ENCODE measurements around the gene OR6A2. TPM values are rescaled to one million over a fixed set of nuclear protein-coding genes. Genes with fewer than 3 reads are reported as not detected.

Gene OR6A2
- total RNA-seq: 0.32 and 0.43 TPM in 2 replicates

- TF ChIP-seq, protein P1, sequence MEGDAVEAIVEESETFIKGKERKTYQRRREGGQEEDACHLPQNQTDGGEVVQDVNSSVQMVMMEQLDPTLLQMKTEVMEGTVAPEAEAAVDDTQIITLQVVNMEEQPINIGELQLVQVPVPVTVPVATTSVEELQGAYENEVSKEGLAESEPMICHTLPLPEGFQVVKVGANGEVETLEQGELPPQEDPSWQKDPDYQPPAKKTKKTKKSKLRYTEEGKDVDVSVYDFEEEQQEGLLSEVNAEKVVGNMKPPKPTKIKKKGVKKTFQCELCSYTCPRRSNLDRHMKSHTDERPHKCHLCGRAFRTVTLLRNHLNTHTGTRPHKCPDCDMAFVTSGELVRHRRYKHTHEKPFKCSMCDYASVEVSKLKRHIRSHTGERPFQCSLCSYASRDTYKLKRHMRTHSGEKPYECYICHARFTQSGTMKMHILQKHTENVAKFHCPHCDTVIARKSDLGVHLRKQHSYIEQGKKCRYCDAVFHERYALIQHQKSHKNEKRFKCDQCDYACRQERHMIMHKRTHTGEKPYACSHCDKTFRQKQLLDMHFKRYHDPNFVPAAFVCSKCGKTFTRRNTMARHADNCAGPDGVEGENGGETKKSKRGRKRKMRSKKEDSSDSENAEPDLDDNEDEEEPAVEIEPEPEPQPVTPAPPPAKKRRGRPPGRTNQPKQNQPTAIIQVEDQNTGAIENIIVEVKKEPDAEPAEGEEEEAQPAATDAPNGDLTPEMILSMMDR (IDR thresholded peaks at IDR 0.05; ENCODE audit: insufficient read depth, low read depth, low read length): no peak
- peak; percentile 2 for DNase-seq (ENCODE audit: low read depth)
- H3K4me3 ChIP-seq (ENCODE audit: low read depth, low read length): no peak within 1 kb of the TSS
Measured at GRCh38 chr11:6799402-6799801, at the start of gene OR6A2. OR6A2 (minus strand) TSS chr11:6799689; CDS start chr11:6795708, 3,981 bp downstream.

DNA sequence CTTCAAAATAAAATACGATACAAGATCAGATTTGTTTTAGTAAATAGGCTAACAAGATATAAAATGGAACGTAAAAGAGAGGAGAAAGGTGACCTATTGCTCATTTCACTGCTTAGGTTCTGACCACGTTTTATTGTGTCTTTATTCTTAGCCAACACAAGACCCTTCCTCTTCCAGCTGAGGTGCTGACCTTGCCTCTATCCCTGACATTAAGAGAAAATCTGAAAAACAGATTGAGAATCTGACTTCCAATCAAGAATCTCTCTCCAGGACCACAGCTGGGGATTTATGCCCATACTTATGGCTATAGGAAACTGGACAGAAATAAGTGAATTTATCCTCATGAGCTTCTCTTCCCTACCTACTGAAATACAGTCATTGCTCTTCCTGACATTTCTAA lies 45.9 kb upstream of the OR6A2 start, which contains the start of gene OR10A5:
Gene OR10A5 (plus strand): TSS at position 301 of the 400 bp plus-strand sequence. CDS start 0 bp downstream, at position 301.
- no peak within 1 kb of the TSS for H3K4me3 ChIP-seq (ENCODE audit: low read depth, low read length)
- no peak for DNase-seq (ENCODE audit: low read depth)
- TF ChIP-seq, protein P1 (IDR thresholded peaks at IDR 0.05; ENCODE audit: insufficient read depth, low read depth, low read length): no peak

DNA sequence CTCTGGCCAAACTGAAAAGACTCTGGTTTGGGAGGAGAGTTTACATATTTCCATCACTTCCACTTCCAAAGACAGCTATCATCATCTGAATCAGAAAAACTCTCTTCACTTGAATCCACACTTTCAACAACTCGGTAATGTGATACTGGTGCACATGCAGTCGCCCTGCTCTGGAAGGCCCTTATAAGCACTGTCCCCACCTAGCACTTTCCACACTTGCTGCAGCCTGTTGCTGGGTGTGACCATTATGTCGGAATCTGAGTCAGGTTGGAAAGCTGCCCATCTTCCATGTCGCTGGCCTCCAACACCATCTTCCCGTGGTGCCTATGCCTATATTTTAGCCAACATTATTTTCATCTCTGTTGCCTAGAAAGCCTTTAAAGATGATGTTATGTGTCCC lies 44.9 kb upstream of the OR6A2 start:
- no peak for DNase-seq (ENCODE audit: low read depth)
- TF ChIP-seq, protein P1 (IDR thresholded peaks at IDR 0.05; ENCODE audit: insufficient read depth, low read depth, low read length): no peak
- no peak overlapping the region for H3K4me3 ChIP-seq (ENCODE audit: low read depth, low read length)

DNA sequence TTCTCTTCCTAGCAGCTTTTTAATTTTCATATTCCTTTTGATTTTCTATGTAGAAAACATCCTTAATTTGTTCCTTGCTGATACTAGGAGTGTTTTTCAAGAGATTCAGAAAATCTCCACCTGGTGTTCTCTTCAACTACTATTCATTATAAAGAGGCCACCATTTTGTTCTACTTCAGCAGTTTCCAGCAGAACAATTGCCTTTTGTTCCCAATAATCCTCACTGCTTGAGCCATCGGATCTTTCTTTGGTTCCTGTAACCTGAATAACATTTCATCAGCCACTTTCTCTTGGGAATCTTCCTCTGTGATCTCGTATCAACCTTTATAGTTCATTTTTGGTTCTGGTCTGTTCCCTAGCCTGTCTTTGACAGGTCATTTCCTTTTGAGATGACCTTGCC lies 44.2 kb upstream of the OR6A2 start:
- no peak for DNase-seq (ENCODE audit: low read depth)
- TF ChIP-seq, protein P1 (IDR thresholded peaks at IDR 0.05; ENCODE audit: insufficient read depth, low read depth, low read length): no peak
- H3K4me3 ChIP-seq (ENCODE audit: low read depth, low read length): no peak overlapping the region

DNA sequence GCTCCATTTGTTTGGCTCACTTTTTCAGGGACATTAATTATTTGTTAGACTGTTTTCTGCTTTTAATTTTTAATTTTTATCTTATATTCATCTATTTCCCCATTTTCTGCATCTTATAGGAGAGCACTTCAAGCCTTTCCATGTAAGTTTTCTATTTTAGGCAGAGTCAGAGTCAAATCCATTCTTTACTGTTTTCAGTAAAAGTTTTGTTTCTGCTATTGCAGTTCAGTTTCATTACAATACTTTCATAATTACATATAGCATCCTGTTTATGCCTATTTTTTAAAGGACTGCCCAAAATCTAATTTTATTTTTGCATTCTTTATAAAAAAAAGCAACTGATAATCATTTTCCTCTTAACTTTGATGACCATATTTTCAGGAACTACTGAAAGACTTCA lies 42.2 kb upstream of the OR6A2 start:
- H3K4me3 ChIP-seq (ENCODE audit: low read depth, low read length): no peak overlapping the region
- TF ChIP-seq, protein P1 (IDR thresholded peaks at IDR 0.05; ENCODE audit: insufficient read depth, low read depth, low read length): no peak
- no peak for DNase-seq (ENCODE audit: low read depth)

- DNase-seq (ENCODE audit: low read depth): no peak
- TF ChIP-seq, protein P1 (IDR thresholded peaks at IDR 0.05; ENCODE audit: insufficient read depth, low read depth, low read length): no peak
- no peak overlapping the region for H3K4me3 ChIP-seq (ENCODE audit: low read depth, low read length)
Measured at GRCh38 chr11:6834021-6834420, 34.5 kb upstream of the OR6A2 start.

DNA sequence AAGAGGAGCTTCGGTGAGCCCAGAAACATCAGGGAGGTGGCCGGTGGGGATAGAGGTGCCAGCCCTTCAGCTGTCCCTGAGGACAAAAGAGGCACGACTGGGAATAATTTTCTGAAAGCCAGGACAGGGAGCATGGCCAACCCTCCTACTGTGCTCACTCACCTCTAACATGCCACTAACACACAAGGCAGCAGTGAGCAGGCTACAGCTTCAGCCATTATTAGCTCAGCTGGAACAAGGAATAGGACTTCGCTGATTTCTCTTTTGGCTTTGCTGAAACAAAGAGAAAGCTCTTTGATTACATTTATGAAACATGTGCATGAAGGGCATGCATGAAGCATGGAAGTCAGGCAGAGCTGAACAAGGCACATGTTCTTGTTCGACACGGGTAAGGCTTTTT lies 33.9 kb upstream of the OR6A2 start:
- TF ChIP-seq, protein P1 (IDR thresholded peaks at IDR 0.05; ENCODE audit: insufficient read depth, low read depth, low read length): no peak
- no peak for DNase-seq (ENCODE audit: low read depth)

More for the DNA sequence above, 33.9 kb upstream of the OR6A2 start:
- no peak overlapping the region for H3K4me3 ChIP-seq (ENCODE audit: low read depth, low read length)

All from fibroblast of villous mesenchyme (primary cell).